ENCODE data around the gene SUGP1.

GRCh38 chr19:19261350-19262189, 58.7 kb downstream of the SUGP1 start:
- TF ChIP-seq CTCF (IDR thresholded peaks at IDR 0.05) (no peak), POLR2A (IDR thresholded peaks at IDR 0.05) (no peak)
